NOMO-1 treated with dmso at 0.1 percent for 144 hours (cell line): ENCODE results near the gene ATP7B.
"Not testable (repeated sequence)": the region's sequence is repeated elsewhere in the genome, so short reads cannot be mapped to it uniquely, and the experiment has no call there.

Source experiments
- DNase-seq: peaks from one replicate; lab custom pipeline; 2025; ENCODE audit not compliant: unreplicated experiment; lab: John Stamatoyannopoulos, UW

ATP7B gene

DNA sequence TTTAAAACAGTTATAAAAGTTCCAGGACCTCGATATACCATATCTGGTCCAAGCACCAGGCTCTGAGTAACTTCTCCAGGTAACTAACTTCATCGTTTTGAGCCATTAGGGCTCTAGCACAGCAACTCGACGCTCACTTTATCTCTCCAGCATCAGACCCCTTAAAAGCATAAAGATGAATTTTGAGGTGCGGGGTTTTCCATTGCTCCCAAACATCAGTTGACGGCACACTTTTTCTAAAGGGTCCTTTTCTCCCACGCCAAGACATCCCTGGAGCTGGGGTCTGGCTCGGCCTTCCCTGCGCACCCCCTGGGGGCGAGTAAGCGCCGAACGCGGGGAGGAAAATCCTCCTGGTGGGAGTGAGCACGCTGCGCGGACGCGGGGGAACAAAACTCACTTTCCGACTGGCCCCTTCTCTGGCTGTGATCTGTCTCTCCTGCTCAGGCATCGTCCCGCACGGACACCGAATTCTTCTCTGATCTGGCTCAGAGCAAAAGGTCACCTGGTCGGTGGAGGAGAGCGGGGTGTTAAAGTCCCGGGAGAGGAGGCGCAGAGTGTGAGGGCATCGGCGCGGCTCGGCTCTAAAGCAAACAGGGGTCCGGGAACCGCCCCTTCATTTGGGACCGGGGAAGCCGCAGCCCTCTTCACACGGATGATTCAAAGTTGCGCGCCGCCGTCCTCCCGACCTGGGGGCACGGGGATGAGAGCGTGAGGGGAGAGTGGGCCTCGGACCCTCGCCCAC, at the start of gene ATP7B:
TSS of gene ATP7B (minus strand) at position 561 of the 742 bp plus-strand sequence. CDS start at position 448, 113 bp downstream.
- no peak for DNase-seq

DNA sequence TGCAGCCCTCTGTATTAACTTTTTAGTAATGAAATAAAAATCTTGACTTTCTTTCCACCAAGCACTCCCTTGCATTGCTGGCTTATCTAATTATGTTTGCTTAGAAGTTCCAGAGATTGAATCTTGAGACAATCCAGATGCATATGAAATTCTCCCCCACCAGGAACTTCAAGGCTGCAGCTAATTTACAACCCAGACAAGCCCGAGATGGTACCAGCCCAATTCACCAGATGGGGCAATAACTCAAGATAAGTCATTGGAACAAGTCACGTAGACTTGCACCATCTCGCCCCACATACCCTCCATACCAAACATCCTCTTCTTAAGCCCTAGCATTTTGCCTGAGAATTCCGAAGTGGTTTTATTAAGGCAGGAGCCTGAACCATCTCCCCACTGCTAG, 42.2 kb upstream of the ATP7B start:
- DNase-seq: no peak

DNA sequence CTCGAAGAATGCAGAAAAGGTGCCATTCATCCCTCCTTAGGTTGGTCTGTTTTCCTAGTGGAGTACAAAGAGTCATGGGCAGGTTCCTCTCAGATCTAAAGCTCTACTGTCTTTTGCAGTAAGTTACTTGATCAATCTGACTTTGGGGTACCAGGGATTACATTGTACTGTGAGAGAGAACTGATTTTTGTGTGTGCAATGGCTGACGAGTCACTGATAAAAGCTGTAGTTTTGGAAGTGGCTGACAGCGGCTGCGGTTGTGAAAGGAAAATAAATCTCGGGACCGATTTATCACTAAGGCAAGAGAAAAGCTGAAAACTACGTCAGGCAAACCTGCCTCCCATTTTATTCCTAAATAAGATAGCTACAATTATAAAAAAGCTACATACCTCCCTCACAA, 40.1 kb upstream of the ATP7B start:
- DNase-seq: no peak

DNA sequence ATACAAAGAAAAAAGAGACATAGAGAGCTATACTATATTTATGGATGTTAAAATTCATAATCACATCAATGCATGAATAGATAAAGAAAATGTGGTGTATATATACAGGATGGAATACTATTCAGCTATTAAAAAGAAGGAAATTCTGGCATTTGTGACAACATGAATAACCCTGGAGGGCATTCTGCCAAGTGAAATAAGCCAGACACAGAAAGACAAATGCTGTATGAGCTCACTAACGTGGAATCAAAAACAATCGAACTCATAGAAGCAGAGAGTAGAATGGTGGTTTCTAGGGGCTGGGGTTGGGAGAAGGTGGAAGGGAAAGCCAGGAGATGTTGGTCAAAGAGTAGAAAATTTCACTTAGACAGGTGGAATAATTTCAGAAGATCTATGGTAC, 37.3 kb upstream of the ATP7B start:
- DNase-seq: no peak

DNA sequence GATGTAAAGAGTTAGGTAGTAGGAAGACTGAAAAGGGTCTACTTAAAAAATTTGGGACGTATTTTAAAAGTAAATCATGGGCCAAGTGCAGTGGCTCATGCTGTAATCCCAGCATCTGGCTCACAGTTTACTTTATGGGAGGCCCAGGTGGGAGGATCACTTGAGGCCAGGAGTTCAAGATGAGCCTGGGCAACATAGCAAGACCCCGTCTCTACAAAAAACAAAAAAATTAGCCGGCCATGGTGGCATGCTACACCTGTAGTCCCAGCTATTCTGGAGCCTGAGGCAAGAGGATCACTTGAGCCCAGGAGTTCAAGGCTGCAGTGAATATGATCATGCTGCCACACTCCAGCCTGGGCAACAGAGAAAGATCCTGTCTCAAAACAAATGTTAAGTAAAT, 36.2 kb upstream of the ATP7B start:
- no peak for DNase-seq

DNA sequence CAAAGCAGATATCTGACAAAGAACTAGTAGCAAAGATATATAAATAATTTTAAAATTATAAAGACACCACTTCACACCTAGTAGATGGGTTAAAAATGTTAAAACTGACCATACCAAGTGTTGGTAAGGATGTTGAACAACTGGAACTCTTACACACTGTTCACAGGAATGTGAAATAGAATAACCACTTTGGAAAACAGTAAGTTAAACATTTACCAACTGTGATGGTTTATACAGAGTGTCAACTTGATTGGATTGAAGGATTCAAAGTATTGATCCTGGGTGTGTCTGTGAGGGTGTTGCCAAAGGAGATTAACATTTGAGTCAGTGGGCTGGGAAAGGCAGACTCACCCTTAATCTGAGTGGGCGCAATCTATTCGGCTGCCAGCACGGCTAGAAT, 32.4 kb upstream of the ATP7B start:
- DNase-seq: no peak

DNA sequence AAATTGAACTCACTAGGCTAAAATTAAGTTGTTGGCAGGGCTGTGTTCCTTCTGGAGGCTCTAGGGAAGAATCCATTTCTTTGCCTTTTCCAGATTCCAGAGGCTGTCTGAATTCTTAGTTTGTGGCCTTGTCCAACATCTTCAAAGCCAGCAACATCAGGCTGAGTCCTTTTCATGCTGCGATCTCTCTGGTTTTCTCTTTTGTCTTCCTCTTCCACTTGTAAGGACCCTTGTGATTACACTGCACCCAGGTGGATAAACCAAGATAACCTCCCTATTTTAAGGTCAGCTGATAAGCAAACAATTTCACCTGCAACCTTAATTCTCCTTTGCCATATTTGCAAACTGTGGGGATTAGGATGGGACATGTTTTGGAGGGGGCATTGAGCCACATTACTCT, 24.8 kb upstream of the ATP7B start:
- DNase-seq: no peak

DNA sequence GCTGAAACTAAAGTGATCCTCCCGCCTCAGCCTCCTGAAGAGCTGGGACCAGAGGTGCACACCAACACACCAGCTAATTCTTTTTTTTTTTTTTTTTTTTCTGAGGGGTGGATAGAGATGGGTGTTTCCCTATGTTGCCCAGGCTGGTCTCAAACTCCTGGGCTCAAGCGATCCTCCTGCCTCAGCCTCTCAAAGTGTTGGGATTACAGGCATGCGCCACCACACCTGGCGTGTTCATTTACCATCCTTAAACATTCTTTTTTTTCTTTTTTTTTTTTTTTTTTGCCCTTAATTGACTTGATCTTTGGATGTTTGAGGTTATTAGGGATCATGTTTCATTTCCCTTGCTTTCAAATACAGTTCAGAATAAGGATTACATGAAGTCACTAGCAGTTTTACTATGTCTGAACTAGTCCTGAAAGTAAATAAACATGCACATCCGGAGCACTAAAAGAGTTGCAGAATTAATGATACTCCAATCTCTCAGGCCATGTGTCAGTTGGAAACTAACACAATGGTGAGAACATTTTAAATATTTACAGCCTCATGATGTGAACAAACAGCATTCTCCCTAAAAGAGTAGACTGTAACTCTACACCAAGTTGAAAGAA, 23.5 kb upstream of the ATP7B start:
- DNase-seq: no peak

DNA sequence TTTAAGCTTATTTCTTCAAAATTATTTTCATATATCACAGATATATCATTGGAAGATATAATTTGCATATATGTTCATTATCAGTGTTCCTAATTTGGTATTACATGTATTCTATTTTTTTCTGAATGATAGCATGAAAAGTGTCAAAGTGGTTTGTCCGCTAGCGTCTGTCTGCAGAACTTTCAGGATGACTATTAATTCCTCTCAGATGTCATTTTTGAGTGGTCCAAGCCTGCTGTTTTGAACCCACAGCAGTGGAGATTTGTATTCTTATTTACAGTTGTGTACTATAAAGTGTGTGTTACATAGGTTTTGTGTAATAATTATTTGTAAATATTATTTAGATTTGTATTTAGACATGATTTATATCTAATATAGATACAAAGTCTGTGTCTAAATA, 21.8 kb upstream of the ATP7B start:
- no peak for DNase-seq

DNA sequence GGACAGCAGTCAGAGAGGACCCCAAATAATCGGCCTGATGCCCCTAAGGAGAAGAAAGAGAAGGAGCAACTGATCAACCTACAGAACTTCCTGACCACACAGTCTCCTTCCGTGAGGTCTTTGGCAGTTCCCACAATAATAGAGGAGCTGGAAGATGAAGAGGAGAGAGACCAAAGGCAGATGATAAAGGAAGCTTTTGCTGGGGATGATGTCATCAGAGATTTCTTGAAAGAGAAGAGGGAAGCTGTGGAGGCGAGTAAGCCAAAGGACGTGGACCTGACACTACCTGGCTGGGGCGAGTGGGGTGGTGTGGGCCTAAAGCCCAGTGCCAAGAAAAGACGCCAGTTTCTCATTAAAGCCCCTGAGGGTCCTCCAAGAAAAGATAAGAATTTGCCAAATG, 19.2 kb upstream of the ATP7B start:
- DNase-seq: not testable (repeated sequence)

DNA sequence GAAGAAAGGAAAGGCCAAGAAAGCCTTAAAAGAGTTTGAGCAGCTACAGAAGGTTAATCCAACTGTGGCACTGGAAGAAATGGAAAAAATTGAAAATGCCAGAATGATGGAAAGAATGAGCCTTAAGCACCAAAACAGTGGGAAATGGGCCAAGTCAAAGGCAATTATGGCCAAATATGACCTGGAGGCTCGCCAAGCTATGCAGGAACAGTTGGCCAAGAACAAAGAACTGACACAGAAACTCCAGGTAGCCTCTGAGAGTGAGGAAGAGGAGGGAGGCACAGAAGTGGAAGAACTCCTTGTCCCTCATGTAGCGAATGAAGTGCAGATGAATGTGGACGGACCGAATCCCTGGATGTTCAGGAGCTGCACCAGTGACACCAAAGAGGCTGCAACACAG, 18.3 kb upstream of the ATP7B start:
- DNase-seq: no peak

DNA sequence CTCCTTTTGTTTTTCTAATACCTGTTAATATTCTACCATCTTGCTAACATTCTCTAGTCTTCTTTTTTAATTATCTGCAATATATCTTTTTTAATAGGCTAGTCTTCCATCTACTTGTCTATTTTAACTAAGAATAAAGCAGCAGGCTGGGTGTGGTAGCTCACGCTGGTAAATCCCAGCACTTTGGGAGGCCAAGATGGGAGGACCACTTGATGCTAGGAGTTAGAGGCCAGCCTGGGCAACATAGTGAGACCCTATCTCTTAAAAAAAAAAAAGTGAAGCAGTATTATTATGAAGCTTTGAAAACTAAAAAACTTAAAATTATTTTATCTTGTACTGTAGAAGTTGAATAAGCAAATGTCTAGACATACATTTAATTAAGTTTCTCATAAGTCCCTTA, 16.6 kb upstream of the ATP7B start:
- no peak for DNase-seq

DNA sequence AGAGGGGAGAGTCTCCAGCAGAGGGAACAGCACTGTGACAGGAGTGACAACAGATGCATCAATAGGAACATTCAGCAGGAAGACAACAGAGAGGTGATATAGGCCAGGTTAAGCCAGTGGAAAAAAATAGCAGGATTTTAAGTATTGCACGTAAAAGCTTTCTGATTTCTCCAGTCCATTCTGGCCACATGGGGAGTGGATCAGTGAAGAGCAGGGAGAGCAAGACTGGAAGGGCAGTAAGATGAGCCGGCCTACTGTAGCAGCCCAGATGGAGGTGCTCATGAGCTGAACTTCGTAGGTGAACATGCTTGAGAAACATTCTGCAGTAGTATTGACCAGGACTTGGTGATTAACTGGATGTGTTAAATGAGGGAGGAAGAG, 15.0 kb upstream of the ATP7B start:
- DNase-seq: no peak

DNA sequence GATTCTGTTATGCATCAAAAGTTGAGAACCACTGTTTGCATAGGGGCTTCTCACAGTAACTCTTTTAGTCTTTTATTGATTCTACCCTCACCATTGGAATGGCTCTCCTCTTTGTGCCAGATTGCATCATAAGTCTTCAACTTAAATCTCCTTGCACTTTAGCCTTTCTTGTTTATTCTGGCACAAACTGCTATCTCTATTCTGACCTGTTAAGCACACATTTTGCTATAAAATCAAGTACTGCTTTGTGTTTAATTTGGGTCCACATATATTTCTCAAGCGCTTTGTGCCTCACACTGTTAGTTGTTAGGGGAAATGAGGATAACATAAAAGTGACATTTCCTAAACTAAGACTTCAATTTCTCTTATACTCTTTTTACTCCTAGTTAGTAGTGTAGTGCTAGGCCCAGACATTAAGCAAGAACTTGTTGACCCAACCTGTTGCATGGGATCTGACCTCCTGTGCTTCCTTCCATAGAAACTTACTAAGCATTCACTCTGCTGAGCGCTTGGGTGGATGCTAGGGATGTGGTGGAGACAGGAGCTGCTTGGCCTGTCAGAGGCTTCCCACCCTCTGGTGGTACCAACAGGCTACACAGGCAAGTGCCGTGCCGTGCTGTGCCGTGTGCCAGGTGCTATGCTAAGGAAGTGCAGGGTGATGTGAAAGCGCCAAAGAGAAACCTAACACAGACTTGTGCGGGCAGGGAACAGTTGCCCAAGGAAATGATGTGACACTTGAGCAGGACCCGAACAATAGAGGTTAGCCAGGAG, 14.4 kb upstream of the ATP7B start:
- DNase-seq: no peak

DNA sequence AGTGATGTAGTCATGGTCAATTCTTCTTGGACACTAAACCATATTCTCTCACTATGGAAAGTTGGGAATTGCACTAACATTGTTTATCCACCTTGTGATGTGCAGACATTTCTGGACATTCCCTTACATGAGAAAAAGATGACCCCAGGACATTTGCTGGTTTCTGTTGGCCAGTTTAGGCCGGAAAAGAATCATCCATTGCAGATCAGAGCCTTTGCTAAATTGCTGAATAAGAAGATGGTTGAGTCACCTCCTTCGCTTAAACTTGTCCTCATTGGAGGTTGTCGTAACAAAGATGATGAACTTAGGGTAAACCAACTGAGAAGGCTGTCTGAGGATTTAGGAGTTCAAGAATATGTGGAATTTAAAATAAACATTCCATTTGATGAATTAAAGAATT, 13.2 kb upstream of the ATP7B start, which contains the start of gene UTP14C:
TSS of gene UTP14C (plus strand) at position 211 of the 400 bp plus-strand sequence. CDS start 4,114 bp downstream, outside the sequence.
- no peak for DNase-seq

DNA sequence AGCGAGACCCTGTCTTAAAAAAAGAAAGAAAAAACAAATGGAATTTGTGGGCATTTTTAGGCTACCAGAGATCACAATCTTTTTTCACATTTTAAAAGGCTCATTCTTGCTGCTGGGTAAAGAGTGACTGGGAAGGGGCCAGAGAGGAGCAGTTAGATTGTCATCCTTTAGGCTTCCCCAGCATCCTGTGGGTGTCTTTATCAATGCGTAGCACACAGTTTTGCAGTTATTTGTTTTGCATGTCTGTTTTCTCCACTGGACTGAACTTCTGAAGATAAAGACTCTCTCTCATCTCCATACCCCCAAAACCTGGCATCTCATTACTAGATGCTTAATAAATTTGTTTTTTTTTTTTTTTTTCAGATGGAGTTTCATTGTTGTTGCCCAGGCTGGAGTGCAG, 11.1 kb upstream of the ATP7B start:
- no peak for DNase-seq

DNA sequence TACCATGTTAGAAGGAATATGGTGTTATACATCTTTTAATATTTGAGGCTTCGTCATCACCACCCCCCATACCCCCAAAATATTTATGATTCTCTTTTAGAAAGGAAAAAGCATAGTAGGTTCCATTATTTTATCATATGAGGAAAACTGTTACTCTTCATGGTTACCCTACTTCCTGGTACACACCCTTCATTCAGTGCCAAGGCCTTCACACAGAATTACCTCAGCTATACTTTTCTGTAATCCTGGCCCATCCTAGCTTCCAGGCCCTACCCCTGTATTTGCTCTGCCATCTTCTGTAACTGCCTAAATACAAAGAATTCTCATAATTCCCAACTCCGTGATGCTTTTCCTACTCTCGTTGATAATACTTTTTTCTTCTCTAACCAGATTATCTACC, 8.9 kb upstream of the ATP7B start:
- DNase-seq: no peak

DNA sequence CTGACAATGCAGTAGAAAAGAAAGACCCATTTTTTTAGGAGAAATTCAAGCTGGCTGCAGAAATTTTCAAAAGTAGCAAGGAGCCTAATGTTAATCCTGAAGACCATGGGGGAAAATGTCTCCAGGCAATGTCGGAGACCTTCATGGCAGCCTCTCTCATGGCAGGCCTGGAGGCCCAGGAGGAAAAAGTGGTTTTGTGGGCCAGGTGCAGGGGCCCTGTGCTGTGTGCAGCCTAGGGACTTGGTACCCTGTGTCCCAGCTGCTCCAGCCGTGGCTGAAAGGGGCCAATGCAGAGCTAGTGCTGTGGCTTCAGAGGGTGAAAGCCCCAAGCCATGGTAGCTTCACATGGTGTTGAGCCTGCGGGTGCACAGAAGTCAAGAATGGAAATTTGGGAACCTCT, 5.0 kb upstream of the ATP7B start:
- no peak for DNase-seq

DNA sequence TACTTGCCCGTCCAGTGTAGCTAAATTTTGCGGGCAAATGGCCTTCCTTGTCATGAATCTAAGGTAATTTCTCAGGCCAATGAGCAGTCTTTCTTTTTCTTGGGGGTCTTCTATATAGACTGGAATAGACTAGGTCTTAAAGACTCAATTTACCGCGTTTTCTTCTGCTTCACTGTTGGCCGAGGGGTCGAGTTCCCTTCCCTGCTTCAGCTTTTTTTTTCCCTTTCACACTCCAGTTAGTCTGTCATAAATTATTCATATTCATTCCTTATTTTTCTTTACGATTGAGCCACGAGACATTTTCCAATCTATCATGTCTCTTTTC, 1.2 kb upstream of the ATP7B start:
- no peak for DNase-seq

DNA sequence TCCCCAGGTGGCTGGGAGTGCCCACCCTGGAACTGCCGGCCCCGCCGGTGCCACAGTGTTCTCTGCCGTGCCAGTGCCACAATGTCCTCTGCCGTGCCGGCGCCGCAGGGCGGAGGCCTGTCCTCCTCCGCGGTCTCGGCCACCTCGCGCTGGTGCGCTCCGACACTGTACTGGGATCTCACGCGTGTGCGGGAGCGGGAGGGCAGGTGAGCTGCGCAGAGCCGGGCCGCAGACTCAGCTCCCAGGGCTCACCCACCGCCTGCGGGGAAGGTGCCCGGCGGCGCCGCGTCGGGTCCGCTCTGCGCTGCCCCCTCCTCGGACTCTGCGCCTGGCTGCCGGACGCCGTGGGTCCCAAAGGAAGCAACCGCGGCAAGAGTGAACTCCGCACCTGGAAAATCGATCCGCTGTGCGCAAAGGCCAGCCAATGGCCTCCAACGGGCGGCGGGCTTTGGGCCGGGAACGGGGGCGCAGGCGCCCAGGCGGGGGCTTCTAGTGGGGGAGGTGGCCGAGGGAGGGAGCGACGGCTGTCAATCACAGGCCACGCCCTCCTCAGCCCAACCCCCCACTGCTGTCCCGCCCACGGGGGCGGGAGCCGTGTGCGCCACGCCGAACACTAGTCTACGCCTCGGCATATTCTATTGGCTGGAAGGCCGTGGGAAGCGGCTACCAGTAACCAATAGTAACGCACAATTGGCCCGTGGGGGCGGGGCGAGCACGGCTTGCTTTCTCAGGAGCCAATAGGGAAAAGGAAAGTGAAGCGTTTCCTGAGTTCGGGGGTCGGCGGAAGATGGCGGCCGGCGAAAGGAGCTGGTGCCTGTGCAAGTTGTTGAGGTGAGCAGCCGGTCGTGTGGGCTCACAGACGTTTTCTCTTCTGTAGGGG, 622 bp upstream of the ATP7B start, which contains the start of gene ALG11:
TSS of gene ALG11 (plus strand) at position 767 of the 880 bp plus-strand sequence. CDS start at position 788, 21 bp downstream.
- peak; percentile 95 for DNase-seq

DNA sequence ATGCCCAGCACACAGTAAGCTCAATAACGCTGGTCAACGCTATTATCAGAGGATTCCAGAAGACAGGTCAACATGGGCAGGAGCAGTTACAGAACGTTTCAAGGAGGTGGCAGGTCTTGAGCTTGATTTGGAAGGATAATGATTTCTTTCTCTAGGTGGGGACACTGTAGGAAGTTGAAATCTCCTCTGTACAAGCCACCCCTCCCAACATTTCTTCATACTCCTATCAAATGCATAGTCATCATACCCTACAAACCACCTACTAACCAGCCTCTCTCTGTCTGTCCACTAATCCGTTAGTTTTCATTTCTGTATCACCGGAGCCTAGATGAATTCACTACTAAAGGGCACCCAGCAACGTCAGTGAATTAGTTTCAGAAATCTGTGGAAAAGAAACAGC, 1.3 kb downstream of the ATP7B start:
- no peak for DNase-seq
